Natural killer cell (primary cell): ENCODE data around the gene ARCN1. TPM values are rescaled to one million over a fixed set of nuclear protein-coding genes. Genes with fewer than 3 reads are reported as not detected.

Source experiments
- ATAC-seq, 3 donors: fragments of 150-1000 bp in 2 of 3; fragments of 200-7000 bp in 1 of 3; cut with Tn5 transposase; 1 replicate in 1 of 3; 2 replicates in 2 of 3; pipeline ENCODE4 v1.10.0; 2021; ENCODE audit warnings: mild to moderate bottlenecking in 2 of 3, moderate library complexity in 2 of 3
- DNase-seq, 2 donors: peaks; one replicate each; pipeline versions ENCODE4 v3.0.0 to v3.0.0-alpha.2; 2013 to 2021; ENCODE audit warnings: mixed read lengths in 1 of 2
- H3K27ac ChIP-seq: one replicate; pipeline ENCODE4 v1.5.1; 2013; ENCODE audit warnings: mild to moderate bottlenecking, low read length
- H3K27me3 ChIP-seq: one replicate; pipeline ENCODE4 v1.6.1; 2013; ENCODE audit warnings: low read length; ENCODE audit not compliant: control insufficient read depth, insufficient read depth
- H3K36me3 ChIP-seq: one replicate; pipeline ENCODE4 v1.6.1; 2013; ENCODE audit warnings: low read length; ENCODE audit not compliant: control insufficient read depth, insufficient read depth
- H3K4me1 ChIP-seq: one replicate; pipeline ENCODE4 v1.6.1; 2013; ENCODE audit warnings: low read length; ENCODE audit not compliant: control insufficient read depth, insufficient read depth
- H3K4me3 ChIP-seq: one replicate; pipeline ENCODE4 v1.5.1; 2013; ENCODE audit warnings: low read length
- H3K9me3 ChIP-seq: one replicate; pipeline ENCODE4 v1.6.1; 2013; ENCODE audit warnings: low read length; ENCODE audit not compliant: control insufficient read depth, insufficient read depth
- H3K27ac Mint-ChIP-seq, 2 donors: one replicate each; pipeline ENCODE4 v1.8.0; 2022; ENCODE audit warnings: mild to moderate bottlenecking in 2 of 2, mixed read lengths in 2 of 2, moderate library complexity in 1 of 2
- H3K27me3 Mint-ChIP-seq, 2 donors: one replicate each; pipeline ENCODE4 v1.8.0; 2022; ENCODE audit warnings: low read depth in 2 of 2, mixed read lengths in 2 of 2
- H3K36me3 Mint-ChIP-seq: one replicate; pipeline ENCODE4 v1.8.0; 2022; ENCODE audit warnings: mixed read lengths
- H3K4me1 Mint-ChIP-seq, 2 donors: one replicate each; pipeline ENCODE4 v1.8.0; 2022; ENCODE audit warnings: mixed read lengths in 2 of 2
- H3K4me3 Mint-ChIP-seq: one replicate; pipeline ENCODE4 v1.8.0; 2022; ENCODE audit warnings: mild to moderate bottlenecking, moderate library complexity, mixed read lengths
- H3K9me3 Mint-ChIP-seq, 2 donors: one replicate each; pipeline ENCODE4 v1.8.0; 2022; ENCODE audit warnings: mixed read lengths in 2 of 2
- CTCF ChIP-seq: fragments of 200-600 bp; IDR thresholded peaks from one replicate; pipeline ENCODE4 v1.8.0; 2022; ENCODE audit warnings: antibody characterized with exemption
- WGBS: methylation state at CpG from one replicate; pipeline ENCODE4 v1.1.7; 2013; ENCODE audit warnings: missing lambda C conversion rate; ENCODE audit not compliant: insufficient coverage; 5-methylcytosine and 5-hydroxymethylcytosine counted together
- intact Hi-C: fragments of 100-400 bp; cut with micrococcal nuclease; formaldehyde crosslinking; loops from one replicate; pipeline ENCODE4 v1.14.2; 2022
- total RNA-seq, 4 donors: library from RNA; stranded (reverse); fragments of 120-200 nt in 1 of 4; gene quantifications; one replicate each; pipeline versions ENCODE4 v1.2.3 to v1.2.4, GENCODE V29; 2013 to 2022

The ARCN1 gene
- total RNA-seq, 3 donors from 2014 or later (not counting 1 experiment from before 2014, with no cell fraction given): 72.9 to 88.6 (median 88.4) TPM

- peaks cover 7 to 8% of the 10 kb centered on the region in 2 donors for H3K4me1 Mint-ChIP-seq
- no peaks in the 10 kb centered on the region for H3K36me3 ChIP-seq
- DNase-seq (no peak), ATAC-seq (peak in 1 of 3 donors; percentile 14)
- TF ChIP-seq CTCF: no peak
- peaks cover 15% of the 10 kb centered on the region for H3K4me1 ChIP-seq
- no peak overlapping the region for H3K4me3 ChIP-seq
- intact Hi-C loops: no loop called here
- no peaks in the 10 kb centered on the region for H3K9me3 ChIP-seq
- H3K27ac ChIP-seq: no peak overlapping the region
- H3K27ac Mint-ChIP-seq: peak overlapping the region in 1 of 2 donors; percentile 41
- H3K27me3 Mint-ChIP-seq: peaks cover 0 to 9% of the 10 kb centered on the region in 2 donors
- H3K36me3 Mint-ChIP-seq: no peaks in the 10 kb centered on the region
- peaks cover 7% of the 10 kb centered on the region for H3K27me3 ChIP-seq
- no peaks in the 10 kb centered on the region for H3K9me3 Mint-ChIP-seq
- peak overlapping the region; percentile 84 for H3K4me3 Mint-ChIP-seq
- WGBS: 67% methylated on average over 7 of the region's 7 CpGs
Measured at GRCh38 chr11:118620529-118621070, 48.4 kb downstream of the ARCN1 start.

GRCh38 chr11:118621071-118621783 is 49.0 kb downstream of the ARCN1 start:
- Mint-ChIP-seq H3K4me3 (peak overlapping the region; percentile 84), H3K36me3 (no peaks in the 10 kb centered on the region), H3K27ac (peak overlapping the region in 1 of 2 donors; percentile 41), H3K4me1 (peaks cover 7 to 8% of the 10 kb centered on the region in 2 donors), H3K9me3 (no peaks in the 10 kb centered on the region), H3K27me3 (peaks cover 0 to 9% of the 10 kb centered on the region in 2 donors)
- DNase-seq: peak in 1 of 2 donors; percentile 19
- Histone ChIP-seq H3K9me3 (no peaks in the 10 kb centered on the region), H3K27me3 (peaks cover 7% of the 10 kb centered on the region), H3K4me3 (no peak overlapping the region), H3K27ac (no peak overlapping the region), H3K36me3 (no peaks in the 10 kb centered on the region), H3K4me1 (peaks cover 15% of the 10 kb centered on the region)
- no peak for TF ChIP-seq CTCF
- WGBS: 4% methylated on average over 35 of the region's 38 CpGs
- peak; percentile 31 to 81 (median 72) for ATAC-seq
- intact Hi-C loops: no loop called here

- no peak for TF ChIP-seq CTCF
- H3K27me3 Mint-ChIP-seq: peaks cover 0 to 9% of the 10 kb centered on the region in 2 donors
- Histone ChIP-seq H3K27me3 (peaks cover 7% of the 10 kb centered on the region), H3K9me3 (no peaks in the 10 kb centered on the region), H3K27ac (no peak overlapping the region), H3K4me1 (peaks cover 15% of the 10 kb centered on the region), H3K36me3 (no peaks in the 10 kb centered on the region), H3K4me3 (no peak overlapping the region)
- H3K4me1 Mint-ChIP-seq: peaks cover 7 to 8% of the 10 kb centered on the region in 2 donors
- H3K36me3 Mint-ChIP-seq: no peaks in the 10 kb centered on the region
- DNase-seq: no peak
- intact Hi-C loops: no loop called here
- no peak overlapping the region for H3K27ac Mint-ChIP-seq
- no peak for ATAC-seq
- peak overlapping the region; percentile 53 for H3K4me3 Mint-ChIP-seq
- H3K9me3 Mint-ChIP-seq: no peaks in the 10 kb centered on the region
- 89% methylated on average over 2 of the region's 4 CpGs for WGBS
Measured at GRCh38 chr11:118621784-118622375, 49.7 kb downstream of the ARCN1 start.
